Osteocyte (in vitro differentiated cells): ENCODE results near the gene NBEAL2. TPM values are rescaled to one million over a fixed set of nuclear protein-coding genes. Genes with fewer than 3 reads are reported as not detected.
A peak's percentile ranks its signal among the peaks of the same experiment; 100 is the strongest.

Source experiments
- DNase-seq: peaks from one replicate; pipeline ENCODE4 v3.0.0; 2021; ENCODE audit warnings: mixed read lengths; ENCODE audit not compliant: unreplicated experiment; ENCODE audit errors: extremely low spot score
- H3K27ac Mint-ChIP-seq: one replicate; pipeline ENCODE4 v1.8.0; 2021; ENCODE audit warnings: mild to moderate bottlenecking, mixed read lengths; ENCODE audit not compliant: unreplicated experiment
- H3K27me3 Mint-ChIP-seq: one replicate; pipeline ENCODE4 v1.8.0; 2021; ENCODE audit warnings: mixed read lengths; ENCODE audit not compliant: unreplicated experiment
- H3K36me3 Mint-ChIP-seq: one replicate; pipeline ENCODE4 v1.8.0; 2021; ENCODE audit warnings: mixed read lengths; ENCODE audit not compliant: unreplicated experiment
- H3K4me1 Mint-ChIP-seq: one replicate; pipeline ENCODE4 v1.8.0; 2021; ENCODE audit warnings: mixed read lengths; ENCODE audit not compliant: unreplicated experiment
- H3K4me3 Mint-ChIP-seq: one replicate; pipeline ENCODE4 v1.8.0; 2021; ENCODE audit warnings: mild to moderate bottlenecking, moderate library complexity, mixed read lengths; ENCODE audit not compliant: unreplicated experiment
- H3K9me3 Mint-ChIP-seq: one replicate; pipeline ENCODE4 v1.8.0; 2021; ENCODE audit warnings: mixed read lengths; ENCODE audit not compliant: unreplicated experiment
- CTCF ChIP-seq: fragments of 200-600 bp; sonication (generic); IDR thresholded peaks from 2 replicates; pipeline ENCODE4 v1.5.0; 2021; ENCODE audit warnings: antibody characterized with exemption, mild to moderate bottlenecking, moderate library complexity
- total RNA-seq: library from RNA; stranded (reverse); gene quantifications from 2 replicates; pipeline ENCODE4 v1.2.1, GENCODE V29; 2021

Gene NBEAL2
- total RNA-seq, 1 donor from 2014 or later, result 21.8 TPM

- Mint-ChIP-seq H3K4me3 (no peak overlapping the region), H3K27ac (peak overlapping the region; percentile 21), H3K36me3 (peaks cover 24% of the 10 kb centered on the region), H3K4me1 (peaks cover 49% of the 10 kb centered on the region), H3K9me3 (no peaks in the 10 kb centered on the region), H3K27me3 (no peaks in the 10 kb centered on the region)
- DNase-seq, result no peak
- TF ChIP-seq CTCF, result no peak
Measured at GRCh38 chr3:46939578-46940445, 39.7 kb upstream of the NBEAL2 start.

GRCh38 chr3:46942076-46942475 lies 37.4 kb upstream of the NBEAL2 start:
- Mint-ChIP-seq H3K4me1 (peaks cover 30% of the 10 kb centered on the region), H3K9me3 (no peaks in the 10 kb centered on the region), H3K36me3 (peaks cover 30% of the 10 kb centered on the region), H3K4me3 (no peak overlapping the region), H3K27ac (no peak overlapping the region), H3K27me3 (no peaks in the 10 kb centered on the region)
- no peak for DNase-seq
- no peak for TF ChIP-seq CTCF

- Mint-ChIP-seq H3K36me3 (peaks cover 28% of the 10 kb centered on the region), H3K27ac (no peak overlapping the region), H3K27me3 (no peaks in the 10 kb centered on the region), H3K9me3 (no peaks in the 10 kb centered on the region), H3K4me3 (no peak overlapping the region), H3K4me1 (peaks cover 33% of the 10 kb centered on the region)
- no peak for TF ChIP-seq CTCF
- no peak for DNase-seq
Measured at GRCh38 chr3:46942481-46943236, 36.8 kb upstream of the NBEAL2 start.

- no peaks in the 10 kb centered on the region for H3K27me3 Mint-ChIP-seq
- no peaks in the 10 kb centered on the region for H3K9me3 Mint-ChIP-seq
- no peak overlapping the region for H3K27ac Mint-ChIP-seq
- H3K4me1 Mint-ChIP-seq, result peaks cover 40% of the 10 kb centered on the region
- no peak for DNase-seq
- no peak overlapping the region for H3K4me3 Mint-ChIP-seq
- peaks cover 21% of the 10 kb centered on the region for H3K36me3 Mint-ChIP-seq
- TF ChIP-seq CTCF, result no peak
Measured at GRCh38 chr3:46943237-46944187, 36.0 kb upstream of the NBEAL2 start.
